Glomerular visceral epithelial cell (primary cell): ENCODE results near the gene IQCC.

Source experiments
- DNase-seq: peaks from one replicate; pipeline ENCODE4 v3.0.0-alpha.2; 2016; ENCODE audit errors: extremely low spot score

IQCC gene

GRCh38 chr1:32224285-32224684 lies 18.8 kb downstream of the IQCC start:
- no peak for DNase-seq

GRCh38 chr1:32228771-32229170 lies 23.3 kb downstream of the IQCC start:
- no peak for DNase-seq

- DNase-seq, result no peak
These were observed 26.5 kb downstream of the IQCC start for GRCh38 chr1:32231843-32232432.

GRCh38 chr1:32232558-32233304 lies 27.3 kb downstream of the IQCC start:
- DNase-seq, result no peak

- no peak for DNase-seq
These were observed 29.3 kb downstream of the IQCC start for GRCh38 chr1:32234792-32235191.

GRCh38 chr1:32239337-32239736 lies 33.9 kb downstream of the IQCC start:
- DNase-seq, result no peak

- DNase-seq, result no peak
These were observed 34.3 kb downstream of the IQCC start for GRCh38 chr1:32239790-32240139.

GRCh38 chr1:32240140-32240951 lies 34.9 kb downstream of the IQCC start:
- peak; percentile 48 for DNase-seq

GRCh38 chr1:32241001-32241763 lies 35.7 kb downstream of the IQCC start:
- DNase-seq, result peak; percentile 66

- DNase-seq, result no peak
These were observed 36.9 kb downstream of the IQCC start for GRCh38 chr1:32242341-32242851.

- DNase-seq, result no peak
These were observed 41.4 kb downstream of the IQCC start, which contains the start of gene FAM167B for GRCh38 chr1:32246888-32247273. FAM167B (plus strand) TSS chr1:32247222; CDS start chr1:32247422, 200 bp downstream.

GRCh38 chr1:32247452-32247851 lies 42.0 kb downstream of the IQCC start:
- no peak for DNase-seq

- peak; percentile 69 for DNase-seq
These were observed 42.8 kb downstream of the IQCC start for GRCh38 chr1:32247983-32248889.

- DNase-seq, result peak; percentile 78
These were observed 44.5 kb downstream of the IQCC start for GRCh38 chr1:32249831-32250525.

- DNase-seq, result no peak
These were observed 45.6 kb downstream of the IQCC start, which contains the start of gene LCK for GRCh38 chr1:32250893-32251716. LCK (plus strand) TSS chr1:32251265; CDS start chr1:32274330, 23,065 bp downstream.

GRCh38 chr1:32255072-32256071 lies 49.9 kb downstream of the IQCC start:
- no peak for DNase-seq

GRCh38 chr1:32256473-32257226 lies 51.2 kb downstream of the IQCC start:
- DNase-seq, result no peak
